Natural killer cell (primary cell): ENCODE measurements around the gene S100A13. TPM values are rescaled to one million over a fixed set of nuclear protein-coding genes. Genes with fewer than 3 reads are reported as not detected.
"Not testable (repeated sequence)": the region's sequence is repeated elsewhere in the genome, so short reads cannot be mapped to it uniquely, and the experiment has no call there.

ENCODE experiments used
- ATAC-seq, 3 donors: fragments of 150-1000 bp in 2 of 3; fragments of 200-7000 bp in 1 of 3; cut with Tn5 transposase; 1 replicate in 1 of 3; 2 replicates in 2 of 3; pipeline ENCODE4 v1.10.0; 2021; ENCODE audit warnings: mild to moderate bottlenecking in 2 of 3, moderate library complexity in 2 of 3
- DNase-seq, 2 donors: peaks; one replicate each; pipeline versions ENCODE4 v3.0.0 to v3.0.0-alpha.2; 2013 to 2021; ENCODE audit warnings: mixed read lengths in 1 of 2
- H3K27ac ChIP-seq: one replicate; pipeline ENCODE4 v1.5.1; 2013; ENCODE audit warnings: mild to moderate bottlenecking, low read length
- H3K27me3 ChIP-seq: one replicate; pipeline ENCODE4 v1.6.1; 2013; ENCODE audit warnings: low read length; ENCODE audit not compliant: control insufficient read depth, insufficient read depth
- H3K36me3 ChIP-seq: one replicate; pipeline ENCODE4 v1.6.1; 2013; ENCODE audit warnings: low read length; ENCODE audit not compliant: control insufficient read depth, insufficient read depth
- H3K4me1 ChIP-seq: one replicate; pipeline ENCODE4 v1.6.1; 2013; ENCODE audit warnings: low read length; ENCODE audit not compliant: control insufficient read depth, insufficient read depth
- H3K4me3 ChIP-seq: one replicate; pipeline ENCODE4 v1.5.1; 2013; ENCODE audit warnings: low read length
- H3K9me3 ChIP-seq: one replicate; pipeline ENCODE4 v1.6.1; 2013; ENCODE audit warnings: low read length; ENCODE audit not compliant: control insufficient read depth, insufficient read depth
- H3K27ac Mint-ChIP-seq, 2 donors: one replicate each; pipeline ENCODE4 v1.8.0; 2022; ENCODE audit warnings: mild to moderate bottlenecking in 2 of 2, mixed read lengths in 2 of 2, moderate library complexity in 1 of 2
- H3K27me3 Mint-ChIP-seq, 2 donors: one replicate each; pipeline ENCODE4 v1.8.0; 2022; ENCODE audit warnings: low read depth in 2 of 2, mixed read lengths in 2 of 2
- H3K36me3 Mint-ChIP-seq: one replicate; pipeline ENCODE4 v1.8.0; 2022; ENCODE audit warnings: mixed read lengths
- H3K4me1 Mint-ChIP-seq, 2 donors: one replicate each; pipeline ENCODE4 v1.8.0; 2022; ENCODE audit warnings: mixed read lengths in 2 of 2
- H3K4me3 Mint-ChIP-seq: one replicate; pipeline ENCODE4 v1.8.0; 2022; ENCODE audit warnings: mild to moderate bottlenecking, moderate library complexity, mixed read lengths
- H3K9me3 Mint-ChIP-seq, 2 donors: one replicate each; pipeline ENCODE4 v1.8.0; 2022; ENCODE audit warnings: mixed read lengths in 2 of 2
- WGBS: methylation state at CpG from one replicate; pipeline ENCODE4 v1.1.7; 2013; ENCODE audit warnings: missing lambda C conversion rate; ENCODE audit not compliant: insufficient coverage; 5-methylcytosine and 5-hydroxymethylcytosine counted together
- intact Hi-C: fragments of 100-400 bp; cut with micrococcal nuclease; formaldehyde crosslinking; loops from one replicate; pipeline ENCODE4 v1.14.2; 2022
- total RNA-seq, 4 donors: library from RNA; stranded (reverse); fragments of 120-200 nt in 1 of 4; gene quantifications; one replicate each; pipeline versions ENCODE4 v1.2.3 to v1.2.4, GENCODE V29; 2013 to 2022
- TF ChIP-seq, protein P1 (sequence below): fragments of 200-600 bp; IDR thresholded peaks from one replicate; pipeline ENCODE4 v1.8.0; 2022; ENCODE audit warnings: antibody characterized with exemption

S100A13 gene
- total RNA-seq, 3 donors from 2014 or later (not counting 1 experiment from before 2014, with no cell fraction given), result 4.0 to 5.8 (median 4.1) TPM

DNA sequence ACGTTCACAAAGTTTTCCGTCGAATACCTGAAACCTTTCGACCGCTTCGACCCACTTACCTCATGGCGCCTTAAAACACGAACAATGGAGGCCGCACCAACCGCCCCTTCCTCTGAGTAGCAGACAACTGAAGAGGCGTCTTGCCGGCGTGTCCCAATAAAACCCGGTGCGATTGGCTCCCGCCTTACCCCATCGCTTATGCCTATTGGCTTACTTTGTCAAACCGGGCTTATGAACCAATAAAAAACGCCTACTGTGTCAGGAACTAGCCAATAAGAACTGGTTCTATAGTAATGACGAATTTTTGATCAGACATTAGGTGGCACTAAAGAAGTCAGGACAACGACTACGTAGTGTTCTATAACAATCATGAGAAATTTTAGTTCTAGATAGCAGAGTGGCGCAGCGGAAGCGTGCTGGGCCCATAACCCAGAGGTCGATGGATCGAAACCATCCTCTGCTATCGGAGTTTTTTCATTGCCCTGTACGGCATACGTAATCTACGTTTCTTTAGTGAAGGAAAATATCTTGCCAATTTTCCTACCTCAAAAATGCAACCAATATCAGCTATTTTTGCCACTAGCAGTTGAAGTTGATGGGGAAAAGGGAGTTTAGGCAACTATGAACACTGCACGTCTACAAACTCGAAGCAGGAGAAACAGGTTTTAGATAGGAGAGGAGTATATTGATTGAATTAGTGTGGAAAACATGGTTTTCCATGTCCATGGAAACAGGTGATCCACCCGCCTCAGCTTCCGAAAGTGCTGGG, 43.7 kb upstream of the S100A13 start, which contains the start of gene ILF2:
TSS of gene ILF2 (minus strand) at position 135 of the 769 bp plus-strand sequence. CDS start at position 64, 71 bp downstream.
- Mint-ChIP-seq H3K9me3 (no peaks in the 10 kb centered on the region), H3K27me3 (no peaks in the 10 kb centered on the region), H3K4me1 (peaks cover 8 to 10% of the 10 kb centered on the region in 2 donors), H3K27ac (no peak within 1 kb of the TSS), H3K4me3 (no peak within 1 kb of the TSS), H3K36me3 (peaks cover 11% of the 10 kb centered on the region)
- H3K27ac ChIP-seq, result peak within 1 kb of the TSS; percentile 92
- H3K27me3 ChIP-seq, result no peaks in the 10 kb centered on the region
- peak within 1 kb of the TSS; percentile 88 for H3K4me3 ChIP-seq
- WGBS, result under 1% methylated on average over 34 of the region's 35 CpGs
- H3K36me3 ChIP-seq, result peaks cover 36% of the 10 kb centered on the region
- H3K4me1 ChIP-seq, result peaks cover 20% of the 10 kb centered on the region
- intact Hi-C loops, result loop anchor here (1.0 to 10.0 kb wide), 4 partner anchors 13 to 316 kb away; partner anchors contain the start of genes CHTOP, RAB13, SLC27A3 and SNAPIN
- TF ChIP-seq, protein P1, sequence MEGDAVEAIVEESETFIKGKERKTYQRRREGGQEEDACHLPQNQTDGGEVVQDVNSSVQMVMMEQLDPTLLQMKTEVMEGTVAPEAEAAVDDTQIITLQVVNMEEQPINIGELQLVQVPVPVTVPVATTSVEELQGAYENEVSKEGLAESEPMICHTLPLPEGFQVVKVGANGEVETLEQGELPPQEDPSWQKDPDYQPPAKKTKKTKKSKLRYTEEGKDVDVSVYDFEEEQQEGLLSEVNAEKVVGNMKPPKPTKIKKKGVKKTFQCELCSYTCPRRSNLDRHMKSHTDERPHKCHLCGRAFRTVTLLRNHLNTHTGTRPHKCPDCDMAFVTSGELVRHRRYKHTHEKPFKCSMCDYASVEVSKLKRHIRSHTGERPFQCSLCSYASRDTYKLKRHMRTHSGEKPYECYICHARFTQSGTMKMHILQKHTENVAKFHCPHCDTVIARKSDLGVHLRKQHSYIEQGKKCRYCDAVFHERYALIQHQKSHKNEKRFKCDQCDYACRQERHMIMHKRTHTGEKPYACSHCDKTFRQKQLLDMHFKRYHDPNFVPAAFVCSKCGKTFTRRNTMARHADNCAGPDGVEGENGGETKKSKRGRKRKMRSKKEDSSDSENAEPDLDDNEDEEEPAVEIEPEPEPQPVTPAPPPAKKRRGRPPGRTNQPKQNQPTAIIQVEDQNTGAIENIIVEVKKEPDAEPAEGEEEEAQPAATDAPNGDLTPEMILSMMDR, result peak; percentile 23
- H3K9me3 ChIP-seq, result no peaks in the 10 kb centered on the region
- DNase-seq (peak; percentile 93 to 98), ATAC-seq (peak; percentile 85 to 97 (median 91))

DNA sequence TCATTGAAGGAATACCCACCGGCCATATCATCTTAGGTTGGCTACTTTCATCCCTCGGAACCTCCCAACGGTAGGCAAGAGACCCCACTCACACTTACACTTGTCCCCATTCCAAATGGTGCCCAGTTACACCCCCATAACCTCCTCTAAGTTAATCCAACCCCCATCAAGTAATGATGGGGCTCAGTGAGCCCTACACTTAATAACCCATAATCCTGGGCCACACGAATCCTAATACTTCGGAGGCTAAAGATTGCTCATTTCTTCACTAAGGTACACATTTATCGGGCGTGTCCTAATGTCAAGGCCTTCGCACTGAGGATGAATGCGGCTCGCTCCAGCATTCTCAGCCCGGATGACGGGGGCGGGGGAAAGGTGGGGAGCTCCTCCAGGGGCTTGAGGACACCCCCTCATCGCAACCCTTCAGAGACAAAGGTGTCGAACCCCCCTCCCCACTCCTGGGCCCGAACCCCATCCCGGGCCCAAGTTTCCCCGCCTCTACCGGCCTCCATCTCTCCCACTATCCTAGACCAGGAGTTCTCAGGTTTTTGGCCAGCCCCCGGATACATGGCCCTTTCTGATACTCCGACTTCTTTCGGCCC, 43.1 kb upstream of the S100A13 start:
- DNase-seq (no peak), ATAC-seq (peak in 1 of 3 donors; percentile 0)

DNA sequence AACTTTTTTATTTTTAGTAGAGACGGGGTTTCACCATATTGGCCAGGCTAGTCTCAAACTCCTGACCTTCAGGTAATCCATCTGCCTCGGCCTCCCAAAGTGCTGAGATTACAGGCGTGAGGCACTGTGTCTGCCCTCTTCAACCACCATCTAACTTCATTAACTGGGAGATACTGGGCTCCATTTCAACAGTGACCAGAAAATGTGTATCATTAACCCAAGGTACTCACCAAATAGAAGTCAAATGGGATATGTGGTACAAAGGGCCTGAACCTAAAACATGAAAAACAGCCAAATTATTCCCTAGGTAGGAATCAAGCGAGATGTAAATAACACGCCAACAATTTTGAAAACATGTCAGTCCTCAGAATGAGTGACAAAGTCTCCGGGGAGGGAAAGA, 42.3 kb upstream of the S100A13 start:
- H3K36me3 ChIP-seq, result peaks cover 51% of the 10 kb centered on the region
- H3K27me3 ChIP-seq, result no peaks in the 10 kb centered on the region
- no peak overlapping the region for H3K4me3 Mint-ChIP-seq
- H3K27ac Mint-ChIP-seq, result no peak overlapping the region
- DNase-seq (no peak), ATAC-seq (no peak)
- WGBS, result 95% methylated on average over 6 of the region's 6 CpGs
- no peaks in the 10 kb centered on the region for H3K9me3 Mint-ChIP-seq
- H3K4me1 ChIP-seq, result peaks cover 20% of the 10 kb centered on the region
- intact Hi-C loops, result loop anchor here (2.0 to 10.0 kb wide), 3 partner anchors 35 to 317 kb away; partner anchors contain the start of genes CHTOP, RAB13 and SLC27A3
- H3K36me3 Mint-ChIP-seq, result peaks cover 11% of the 10 kb centered on the region
- no peak overlapping the region for H3K4me3 ChIP-seq
- no peaks in the 10 kb centered on the region for H3K9me3 ChIP-seq
- no peak overlapping the region for H3K27ac ChIP-seq
- H3K4me1 Mint-ChIP-seq, result peaks cover 8 to 10% of the 10 kb centered on the region in 2 donors
- H3K27me3 Mint-ChIP-seq, result no peaks in the 10 kb centered on the region
- TF ChIP-seq, protein P1, result no peak

More for the DNA sequence above, 43.1 kb upstream of the S100A13 start:
- Mint-ChIP-seq H3K9me3 (no peaks in the 10 kb centered on the region), H3K27ac (no peak overlapping the region), H3K4me3 (no peak overlapping the region), H3K36me3 (peaks cover 11% of the 10 kb centered on the region), H3K4me1 (peaks cover 8 to 10% of the 10 kb centered on the region in 2 donors), H3K27me3 (no peaks in the 10 kb centered on the region)
- peaks cover 43% of the 10 kb centered on the region for H3K36me3 ChIP-seq
- peak overlapping the region; percentile 92 for H3K27ac ChIP-seq
- 2% methylated on average over 22 of the region's 22 CpGs for WGBS
- H3K9me3 ChIP-seq, result no peaks in the 10 kb centered on the region
- H3K4me3 ChIP-seq, result peak overlapping the region; percentile 88
- TF ChIP-seq, protein P1, result no peak
- no peaks in the 10 kb centered on the region for H3K27me3 ChIP-seq
- intact Hi-C loops, result loop anchor here (2.0 to 10.0 kb wide), 3 partner anchors 36 to 316 kb away; partner anchors contain the start of genes CHTOP, RAB13 and SLC27A3
- peaks cover 20% of the 10 kb centered on the region for H3K4me1 ChIP-seq

DNA sequence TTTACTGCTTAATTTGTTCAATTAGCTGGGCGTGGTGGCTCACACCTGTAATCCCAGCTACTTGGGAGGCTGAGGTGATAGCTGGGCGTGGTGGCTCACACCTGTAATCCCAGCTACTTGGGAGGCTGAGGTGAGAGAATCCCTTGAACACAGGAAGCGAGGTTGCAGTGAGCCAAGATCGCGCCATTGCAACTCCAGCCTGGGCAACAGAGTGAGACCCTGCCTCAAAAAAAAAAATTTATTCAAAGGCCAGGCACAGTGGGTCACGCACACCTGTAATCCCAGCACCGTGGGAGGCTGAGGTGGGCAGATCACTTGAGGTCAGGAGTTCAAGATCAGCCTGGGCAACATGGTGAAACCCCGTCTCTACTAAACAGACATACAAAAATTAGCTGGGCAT, 41.4 kb upstream of the S100A13 start:
- DNase-seq, H3K9me3 Mint-ChIP-seq, H3K9me3 ChIP-seq, H3K27ac ChIP-seq, H3K4me1 Mint-ChIP-seq, H3K4me3 ChIP-seq, ATAC-seq, intact Hi-C loops, H3K27me3 Mint-ChIP-seq, H3K4me3 Mint-ChIP-seq, H3K27me3 ChIP-seq: not testable (repeated sequence)
- Mint-ChIP-seq H3K27ac (peak overlapping the region in 1 of 2 donors; percentile 23), H3K36me3 (peaks cover 11% of the 10 kb centered on the region)
- Histone ChIP-seq H3K4me1 (peaks cover 20% of the 10 kb centered on the region), H3K36me3 (peaks cover 60% of the 10 kb centered on the region)
- WGBS, result 98% methylated on average over 8 of the region's 8 CpGs
